Tibial artery (tissue), 4 donors: ENCODE measurements around the gene ERGIC1.

Experiments
- DNase-seq, 2 donors: peaks; one replicate each; pipeline ENCODE4 v3.0.0-alpha.2; 2019
- H3K27ac ChIP-seq, 2 donors: fragments of 200-600 bp; sonication (generic) in 1 of 2; 1 replicate in 1 of 2; 2 replicates in 1 of 2; pipeline ENCODE4 v1.5.1; 2018 to 2019; ENCODE audit warnings: mild to moderate bottlenecking in 1 of 2
- H3K27me3 ChIP-seq, 2 donors: fragments of 200-600 bp; sonication (generic) in 1 of 2; one replicate each; pipeline versions ENCODE4 v1.5.1 to v1.6.0; 2016 to 2019
- H3K36me3 ChIP-seq, 3 donors: fragments of 200-600 bp; sonication (generic) in 2 of 3; one replicate each; pipeline ENCODE4 v1.5.1; 2016 to 2019; ENCODE audit warnings: mild to moderate bottlenecking in 2 of 3
- H3K4me1 ChIP-seq, 4 donors: fragments of 200-600 bp; sonication (generic) in 2 of 4; 1 replicate in 3 of 4; 2 replicates in 1 of 4; pipeline ENCODE4 v1.5.1; 2016 to 2019
- H3K4me3 ChIP-seq, 2 donors: fragments of 200-600 bp; sonication (generic) in 1 of 2; 1 replicate in 1 of 2; 2 replicates in 1 of 2; pipeline ENCODE4 v1.5.1; 2018 to 2019; ENCODE audit warnings: mild to moderate bottlenecking in 2 of 2
- H3K9me3 ChIP-seq, 3 donors: fragments of 200-600 bp; sonication (generic) in 1 of 3; one replicate each; pipeline ENCODE4 v1.5.1; 2016 to 2019
- intact Hi-C: fragments of 100-400 bp; cut with DNase I; formaldehyde crosslinking; loops from one replicate; pipeline ENCODE4 v1.15.0; 2023; ENCODE audit warnings: low total_unique reads
- TF ChIP-seq, protein P1 (sequence below), 2 experiments: fragments of 200-600 bp in 1 of 2; fragments of 450-650 bp in 1 of 2; IDR thresholded peaks; one replicate each; pipeline ENCODE4 v1.5.1; 2017 to 2019; ENCODE audit warnings: antibody characterized with exemption in 2 of 2, mild to moderate bottlenecking in 1 of 2, moderate library complexity in 1 of 2

The ERGIC1 gene

DNA sequence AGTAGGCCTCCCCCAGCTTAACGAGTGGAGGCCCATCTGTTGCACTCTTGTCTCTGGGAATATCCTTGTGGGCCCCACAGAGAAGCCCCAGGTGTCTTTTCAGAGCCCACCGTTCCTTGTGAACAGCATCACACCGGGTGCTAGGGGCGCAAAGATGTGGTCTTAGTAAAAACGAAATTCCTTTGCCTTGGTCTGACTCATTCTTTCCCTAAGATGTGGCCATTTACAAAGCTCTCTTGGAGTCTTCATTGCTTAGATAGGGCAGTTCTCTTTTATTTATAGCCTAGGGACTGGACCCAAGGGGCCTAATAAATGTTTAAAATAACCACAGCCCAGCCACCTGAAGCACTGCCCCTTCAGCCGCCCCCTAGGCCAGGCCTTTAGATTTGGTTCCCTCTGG, 72.4 kb downstream of the ERGIC1 start:
- Histone ChIP-seq H3K36me3 (peaks cover 0 to 17% (median 4%) of the 10 kb centered on the region in 3 donors), H3K27me3 (no peaks in the 10 kb centered on the region), H3K4me1 (peaks cover 10 to 89% (median 70%) of the 10 kb centered on the region in 4 donors), H3K4me3 (no peak overlapping the region), H3K9me3 (no peaks in the 10 kb centered on the region), H3K27ac (peak overlapping the region; percentile 92 to 96)
- no peak for DNase-seq
- TF ChIP-seq, protein P1, sequence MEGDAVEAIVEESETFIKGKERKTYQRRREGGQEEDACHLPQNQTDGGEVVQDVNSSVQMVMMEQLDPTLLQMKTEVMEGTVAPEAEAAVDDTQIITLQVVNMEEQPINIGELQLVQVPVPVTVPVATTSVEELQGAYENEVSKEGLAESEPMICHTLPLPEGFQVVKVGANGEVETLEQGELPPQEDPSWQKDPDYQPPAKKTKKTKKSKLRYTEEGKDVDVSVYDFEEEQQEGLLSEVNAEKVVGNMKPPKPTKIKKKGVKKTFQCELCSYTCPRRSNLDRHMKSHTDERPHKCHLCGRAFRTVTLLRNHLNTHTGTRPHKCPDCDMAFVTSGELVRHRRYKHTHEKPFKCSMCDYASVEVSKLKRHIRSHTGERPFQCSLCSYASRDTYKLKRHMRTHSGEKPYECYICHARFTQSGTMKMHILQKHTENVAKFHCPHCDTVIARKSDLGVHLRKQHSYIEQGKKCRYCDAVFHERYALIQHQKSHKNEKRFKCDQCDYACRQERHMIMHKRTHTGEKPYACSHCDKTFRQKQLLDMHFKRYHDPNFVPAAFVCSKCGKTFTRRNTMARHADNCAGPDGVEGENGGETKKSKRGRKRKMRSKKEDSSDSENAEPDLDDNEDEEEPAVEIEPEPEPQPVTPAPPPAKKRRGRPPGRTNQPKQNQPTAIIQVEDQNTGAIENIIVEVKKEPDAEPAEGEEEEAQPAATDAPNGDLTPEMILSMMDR (IDR thresholded peaks at IDR 0.05) = no peak
- intact Hi-C loops = no loop called here

GRCh38 chr5:172906888-172907287, 72.8 kb downstream of the ERGIC1 start:
- Histone ChIP-seq H3K36me3 (peaks cover 0 to 17% (median 4%) of the 10 kb centered on the region in 3 donors), H3K27ac (peak overlapping the region; percentile 92 to 96), H3K4me1 (peaks cover 10 to 89% (median 67%) of the 10 kb centered on the region in 4 donors), H3K27me3 (no peaks in the 10 kb centered on the region), H3K9me3 (no peaks in the 10 kb centered on the region), H3K4me3 (no peak overlapping the region)
- intact Hi-C loops = no loop called here
- TF ChIP-seq, protein P1 (IDR thresholded peaks at IDR 0.05) = no peak
- no peak for DNase-seq

DNA sequence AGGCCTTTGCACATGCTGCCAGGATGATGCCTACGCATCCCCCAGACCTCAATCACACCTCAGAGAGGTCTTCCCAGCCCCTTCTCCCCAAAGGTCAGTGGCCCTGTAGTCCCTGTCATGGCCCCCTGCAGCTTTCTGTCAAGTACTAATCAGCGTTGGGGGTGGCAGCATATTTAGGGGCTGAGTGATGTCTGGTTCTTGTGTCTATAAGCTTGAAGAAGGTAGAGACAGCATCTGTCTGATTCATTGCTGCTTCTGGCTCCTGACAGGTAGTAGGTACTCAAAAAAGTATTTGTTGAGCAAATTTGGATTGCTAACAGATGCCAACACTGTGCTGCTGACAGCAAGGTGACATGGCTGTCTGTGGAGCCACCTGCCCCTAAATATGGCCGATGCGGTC, 73.6 kb downstream of the ERGIC1 start:
- H3K27ac ChIP-seq = peak overlapping the region; percentile 92 to 96
- peaks cover 8 to 89% (median 63%) of the 10 kb centered on the region in 4 donors for H3K4me1 ChIP-seq
- H3K27me3 ChIP-seq = no peaks in the 10 kb centered on the region
- H3K4me3 ChIP-seq = no peak overlapping the region
- H3K36me3 ChIP-seq = peaks cover 0 to 19% (median 4%) of the 10 kb centered on the region in 3 donors
- no peak for DNase-seq
- TF ChIP-seq, protein P1 (IDR thresholded peaks at IDR 0.05) = no peak
- H3K9me3 ChIP-seq = no peaks in the 10 kb centered on the region
- intact Hi-C loops = no loop called here

DNA sequence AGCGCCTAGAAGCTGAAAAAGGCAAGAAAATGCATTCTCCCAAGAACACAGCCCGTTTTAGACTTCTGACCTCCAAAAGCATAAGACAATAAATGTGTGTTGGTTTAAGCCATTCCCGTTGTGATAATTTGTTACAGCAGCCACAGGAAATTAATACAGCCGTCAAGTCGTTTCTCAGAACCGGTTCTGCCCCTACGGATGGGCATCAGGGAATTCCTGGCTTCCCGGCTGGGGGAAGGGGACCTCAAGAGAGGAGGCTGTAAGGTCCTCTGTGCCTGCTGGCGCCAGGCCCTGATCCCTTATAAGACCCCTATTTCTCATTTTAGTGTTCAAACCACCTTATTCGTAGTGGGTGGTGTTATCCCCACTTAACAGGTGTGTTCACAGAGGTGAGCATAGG, 74.6 kb downstream of the ERGIC1 start:
- H3K36me3 ChIP-seq = peaks cover 0 to 29% (median 4%) of the 10 kb centered on the region in 3 donors
- peak overlapping the region in 1 of 2 donors; percentile 72 for H3K27ac ChIP-seq
- H3K27me3 ChIP-seq = no peaks in the 10 kb centered on the region
- H3K9me3 ChIP-seq = no peaks in the 10 kb centered on the region
- no peak overlapping the region for H3K4me3 ChIP-seq
- no peak for DNase-seq
- peaks cover 4 to 89% (median 58%) of the 10 kb centered on the region in 4 donors for H3K4me1 ChIP-seq
- TF ChIP-seq, protein P1 (IDR thresholded peaks at IDR 0.05) = no peak
- intact Hi-C loops = no loop called here

GRCh38 chr5:172909931-172910502, 76.0 kb downstream of the ERGIC1 start:
- TF ChIP-seq, protein P1 (IDR thresholded peaks at IDR 0.05) = no peak
- peaks cover 4 to 78% (median 45%) of the 10 kb centered on the region in 4 donors for H3K4me1 ChIP-seq
- intact Hi-C loops = no loop called here
- peak overlapping the region; percentile 54 to 72 for H3K27ac ChIP-seq
- H3K36me3 ChIP-seq = peaks cover 5 to 37% (median 13%) of the 10 kb centered on the region in 3 donors
- DNase-seq = no peak
- no peak overlapping the region for H3K4me3 ChIP-seq
- H3K9me3 ChIP-seq = no peaks in the 10 kb centered on the region
- no peaks in the 10 kb centered on the region for H3K27me3 ChIP-seq
